HCT116 (cell line): ENCODE data around the gene RGP1. TPM values are rescaled to one million over a fixed set of nuclear protein-coding genes. Genes with fewer than 3 reads are reported as not detected.

ENCODE experiments used
- ATAC-seq: fragments of 200-7000 bp; cut with Tn5 transposase; 2 replicates; pipeline ENCODE4 v1.9.1; 2020; ENCODE audit warnings: mild to moderate bottlenecking, moderate library complexity
- BruUV-seq: library from RNA; stranded (reverse); fragments of 400-500 nt; replicated peaks from 2 replicates; lab custom pipeline; 2021; lab: Mats Ljungman, UMichigan
- CTCF ChIA-PET: fragments of 300-600 bp; sonication (Branson Sonifier 250); formaldehyde crosslinking; loops from one replicate; lab custom pipeline; 2021; ENCODE audit warnings: antibody characterized with exemption; lab: Charles Lee
- POLR2A ChIA-PET: fragments of 300-600, 350-600 bp; sonication (Branson Sonifier 250); formaldehyde crosslinking; loops from one replicate; lab custom pipeline; 2021; ENCODE audit warnings: antibody characterized with exemption; lab: Charles Lee
- RAD21 ChIA-PET, 2 experiments: fragments of 300-600 bp; sonication (Branson Sonifier 250); formaldehyde crosslinking; loops; one replicate each; lab custom pipeline; 2023; ENCODE audit warnings: low total read pairs in 2 of 2; ENCODE audit not compliant: uncharacterized antibody in 2 of 2, unreplicated experiment in 2 of 2, low non-redundant PET in 1 of 2; lab: Charles Lee
- DNase-seq: peaks from one replicate; pipeline ENCODE4 v3.0.0-alpha.2; 2010; ENCODE audit warnings: low read depth, low spot score
- H2AFZ ChIP-seq: fragments of 200-600 bp; shearing (Covaris generic), sonication (generic); 2 replicates; pipeline ENCODE4 v1.6.1; 2017; ENCODE audit warnings: low read depth, mixed run types, mixed read lengths, antibody characterized with exemption, low read length; ENCODE audit not compliant: poor library complexity, severe bottlenecking
- H3K27ac ChIP-seq: 2 replicates; pipeline ENCODE4 v1.5.1; 2012; ENCODE audit warnings: low read depth, low read length
- H3K27me3 ChIP-seq: fragments of 200-600 bp; sonication (generic); 2 replicates; pipeline ENCODE4 v1.6.1; 2016; ENCODE audit warnings: mixed run types, low read length, mixed read lengths; ENCODE audit not compliant: insufficient read depth
- H3K36me3 ChIP-seq, 2 experiments: fragments of 200-500 bp in 1 of 2; fragments of 200-600 bp in 1 of 2; sonication (Bioruptor generic) in 1 of 2; sonication (generic) in 1 of 2; 2 replicates each; pipeline versions ENCODE4 v1.5.1 to v1.6.1; 2014 to 2016; ENCODE audit warnings: low read length in 2 of 2, inconsistent platforms in 1 of 2, mixed read lengths in 1 of 2, mixed run types in 1 of 2; ENCODE audit not compliant: insufficient read depth in 2 of 2, control insufficient read depth in 1 of 2
- H3K4me1 ChIP-seq, 2 experiments: fragments of 200-600 bp in 1 of 2; sonication (generic) in 1 of 2; 2 replicates each; pipeline versions ENCODE4 v1.5.1 to v1.6.1; 2012 to 2017; ENCODE audit warnings: low read length in 2 of 2, inconsistent platforms in 1 of 2, mild to moderate bottlenecking in 1 of 2, mixed read lengths in 1 of 2, mixed run types in 1 of 2, moderate library complexity in 1 of 2; ENCODE audit not compliant: insufficient read depth in 2 of 2, control insufficient read depth in 1 of 2
- H3K4me2 ChIP-seq: fragments of 200-600 bp; sonication (generic); 2 replicates; pipeline ENCODE4 v1.6.1; 2017; ENCODE audit warnings: mixed run types, low read length, mixed read lengths
- H3K4me3 ChIP-seq, 2 experiments: fragments of 200-600 bp in 1 of 2; sonication (generic) in 1 of 2; replicated peaks in 1 of 2; 2 replicates each; pipeline ENCODE4 v1.5.1; 2011 to 2016; ENCODE audit warnings: low read length in 2 of 2, control low read depth in 1 of 2, low read depth in 1 of 2, mild to moderate bottlenecking in 1 of 2, mixed read lengths in 1 of 2, mixed run types in 1 of 2
- H3K79me2 ChIP-seq: fragments of 200-600 bp; sonication (generic); 2 replicates; pipeline ENCODE4 v1.6.1; 2017; ENCODE audit warnings: mild to moderate bottlenecking, mixed run types, low read length, moderate library complexity, mixed read lengths; ENCODE audit not compliant: insufficient read depth
- H3K9ac ChIP-seq: fragments of 200-600 bp; sonication (generic); 2 replicates; pipeline ENCODE4 v1.6.1; 2016; ENCODE audit warnings: low read length, mixed read lengths
- H3K9me2 ChIP-seq: fragments of 200-600 bp; sonication (generic), shearing (Covaris generic); 2 replicates; pipeline ENCODE4 v1.6.1; 2017; ENCODE audit warnings: mixed run types, mild to moderate bottlenecking, moderate library complexity; ENCODE audit not compliant: insufficient read depth
- H3K9me3 ChIP-seq, 2 experiments: fragments of 200-500 bp in 1 of 2; fragments of 200-600 bp in 1 of 2; sonication (Bioruptor generic) in 1 of 2; sonication (generic) in 1 of 2; 2 replicates each; pipeline ENCODE4 v1.6.1; 2014 to 2017; ENCODE audit warnings: low read length in 2 of 2, mixed read lengths in 2 of 2, inconsistent platforms in 1 of 2, low read depth in 1 of 2, mild to moderate bottlenecking in 1 of 2, mixed run types in 1 of 2, moderate library complexity in 1 of 2; ENCODE audit not compliant: control insufficient read depth in 1 of 2, insufficient read depth in 1 of 2
- H4K20me1 ChIP-seq: fragments of 200-600 bp; sonication (generic), shearing (Covaris generic); 2 replicates; pipeline ENCODE4 v1.6.1; 2017; ENCODE audit warnings: mixed run types, mild to moderate bottlenecking, moderate library complexity; ENCODE audit not compliant: insufficient read depth
- JUND ChIP-seq: IDR thresholded peaks from 2 replicates; pipeline ENCODE4 v1.6.1; 2012
- RAD21 ChIP-seq: IDR thresholded peaks from 2 replicates; pipeline ENCODE4 v1.6.1; 2012; ENCODE audit warnings: low read depth, mild to moderate bottlenecking
- ZFX ChIP-seq: fragments of 450-650 bp; IDR thresholded peaks from 2 replicates; pipeline ENCODE4 v1.6.1; 2017
- intact Hi-C: fragments of 100-400 bp; cut with micrococcal nuclease; formaldehyde crosslinking; loops from 2 replicates; pipeline ENCODE4 v1.10.0; 2022
- total RNA-seq: library from RNA; stranded (reverse); gene quantifications from one replicate; pipeline ENCODE4 v1.2.1, GENCODE V29; 2021; ENCODE audit not compliant: unreplicated experiment
- TF ChIP-seq, protein P1 (sequence below), 3 experiments: fragments of 200-600 bp in 1 of 3; sonication (generic) in 1 of 3; IDR thresholded peaks in 2 of 3; conservative IDR thresholded peaks in 1 of 3; 2 replicates each; pipeline ENCODE4 v1.5.1; 2012 to 2017; ENCODE audit warnings: low read depth in 2 of 3, low read length in 2 of 3, antibody characterized with exemption in 1 of 3, borderline replicate concordance in 1 of 3, control low read depth in 1 of 3, mild to moderate bottlenecking in 1 of 3, mixed read lengths in 1 of 3, mixed run types in 1 of 3, moderate library complexity in 1 of 3; ENCODE audit not compliant: insufficient read depth in 1 of 3

RGP1 gene
- total RNA-seq, 1 experiment from 2014 or later = 32.6 TPM

DNA sequence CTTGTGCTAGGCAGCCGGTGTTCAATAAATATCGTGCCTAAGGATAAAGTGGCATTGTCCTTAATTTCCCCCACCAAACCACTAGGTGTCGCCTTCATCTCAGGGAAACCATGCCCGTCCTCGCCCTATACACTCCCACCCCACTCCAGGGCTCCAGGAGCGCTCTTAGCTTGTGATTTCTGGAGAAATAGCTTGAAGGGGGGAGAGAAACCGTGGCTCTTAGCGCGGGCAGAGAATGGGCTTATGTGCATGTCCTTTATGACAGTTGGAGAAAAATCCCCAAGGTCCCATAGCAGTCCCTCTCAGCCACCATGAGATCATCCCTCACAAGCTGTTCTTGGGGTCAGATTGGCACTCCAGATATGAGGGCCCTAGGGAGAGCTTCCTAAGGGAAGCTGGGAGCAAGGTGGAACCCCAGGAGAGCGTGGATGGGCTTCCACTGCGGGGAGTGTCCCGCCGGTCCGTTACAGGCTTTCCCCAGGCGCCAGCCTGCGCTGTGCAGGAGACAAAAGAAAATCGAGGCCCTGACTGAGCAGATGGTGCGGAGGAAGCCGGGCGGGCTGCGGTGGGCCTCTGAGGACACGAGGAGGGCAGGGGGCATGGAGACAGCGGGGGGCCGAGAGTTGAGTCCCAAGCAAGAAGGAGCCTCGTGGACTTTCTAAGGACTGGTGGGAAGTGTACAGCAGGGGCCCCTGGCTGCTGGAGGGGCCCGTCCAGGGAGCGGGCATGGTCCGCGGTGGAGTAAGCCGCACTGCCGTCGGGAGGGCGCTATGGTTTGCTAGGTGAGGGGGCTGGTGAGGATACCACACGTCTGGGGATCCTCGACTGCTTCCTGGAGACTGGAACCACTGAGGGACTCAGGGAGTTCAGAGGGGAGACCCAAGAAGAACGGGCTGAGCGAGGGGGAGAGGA lies 41.6 kb downstream of the RGP1 start:
- Histone ChIP-seq H3K4me3 (no peak overlapping the region), H4K20me1 (no peaks in the 10 kb centered on the region), H3K9me2 (no peaks in the 10 kb centered on the region), H2AFZ (no peak overlapping the region), H3K36me3 (0 out of 4 replicates have a peak, but pooled peaks cover 0 to 4% of the 10 kb centered on the region in 2 experiments), H3K4me1 (peaks cover 0 to 7% of the 10 kb centered on the region in 2 experiments; a peak in 1 of 4 replicates), H3K9ac (no peak overlapping the region), H3K27me3 (no peaks in the 10 kb centered on the region), H3K9me3 (no peaks in the 10 kb centered on the region), H3K79me2 (no peaks in the 10 kb centered on the region), H3K4me2 (no peak overlapping the region), H3K27ac (no peak overlapping the region)
- ChIA-PET RAD21 (interaction anchor here (1.0 to 1.3 kb wide), 3 partner anchors 36 to 92 kb away, joined by 3 to 8 read pairs (median 3); no protein-coding TSS in a partner anchor), POLR2A (interaction anchor here (1.1 kb wide), 1 partner anchor 22 kb away, joined by 4 read pairs; the partner anchor contains the start of gene SPAG8), CTCF (interaction anchor here (0.8 to 3.7 kb wide), 19 partner anchors 8 to 233 kb away, joined by 3 to 46 read pairs (median 5); partner anchors contain the start of genes HINT2, HRCT1 and SPAG8)
- DNase-seq (no peak), ATAC-seq (peak; percentile 96)
- no TSS peak for BruUV-seq
- intact Hi-C loops = loop anchor here (1.0 to 2.0 kb wide), 4 partner anchors 44 to 233 kb away; no protein-coding TSS in a partner anchor
- TF ChIP-seq, protein P1, sequence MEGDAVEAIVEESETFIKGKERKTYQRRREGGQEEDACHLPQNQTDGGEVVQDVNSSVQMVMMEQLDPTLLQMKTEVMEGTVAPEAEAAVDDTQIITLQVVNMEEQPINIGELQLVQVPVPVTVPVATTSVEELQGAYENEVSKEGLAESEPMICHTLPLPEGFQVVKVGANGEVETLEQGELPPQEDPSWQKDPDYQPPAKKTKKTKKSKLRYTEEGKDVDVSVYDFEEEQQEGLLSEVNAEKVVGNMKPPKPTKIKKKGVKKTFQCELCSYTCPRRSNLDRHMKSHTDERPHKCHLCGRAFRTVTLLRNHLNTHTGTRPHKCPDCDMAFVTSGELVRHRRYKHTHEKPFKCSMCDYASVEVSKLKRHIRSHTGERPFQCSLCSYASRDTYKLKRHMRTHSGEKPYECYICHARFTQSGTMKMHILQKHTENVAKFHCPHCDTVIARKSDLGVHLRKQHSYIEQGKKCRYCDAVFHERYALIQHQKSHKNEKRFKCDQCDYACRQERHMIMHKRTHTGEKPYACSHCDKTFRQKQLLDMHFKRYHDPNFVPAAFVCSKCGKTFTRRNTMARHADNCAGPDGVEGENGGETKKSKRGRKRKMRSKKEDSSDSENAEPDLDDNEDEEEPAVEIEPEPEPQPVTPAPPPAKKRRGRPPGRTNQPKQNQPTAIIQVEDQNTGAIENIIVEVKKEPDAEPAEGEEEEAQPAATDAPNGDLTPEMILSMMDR (IDR thresholded peaks at IDR 0.05 in 2 of 3, conservative IDR thresholded peaks at IDR 0.05 in 1 of 3; ENCODE audit: borderline replicate concordance in 1 of 3, insufficient read depth in 1 of 3, low read depth in 2 of 3, low read length in 2 of 3) = peak; percentile 81 to 87 (median 86)
- TF ChIP-seq JUND = no peak
- TF ChIP-seq RAD21 = peak; percentile 89
- TF ChIP-seq ZFX = no peak
